Measurements from ENCODE around the gene PHF2.

The PHF2 gene

GRCh38 chr9:93679536-93680442 lies 103.4 kb downstream of the PHF2 start:
- peaks cover 32% of the 10 kb centered on the region for H3K36me3 ChIP-seq (ENCODE audit: insufficient read depth, low read length)
- no peak overlapping the region for H2AFZ ChIP-seq (ENCODE audit: low read depth, low read length)
- no peaks in the 10 kb centered on the region for H3K9me3 ChIP-seq (ENCODE audit: low read length)
- no peaks in the 10 kb centered on the region for H3K27me3 ChIP-seq (ENCODE audit: insufficient read depth, low read length)
- no peaks in the 10 kb centered on the region for H3K4me1 ChIP-seq (ENCODE audit: insufficient read depth, low read length)
- H3K4me3 ChIP-seq (ENCODE audit: low read length): no peak overlapping the region

- Histone ChIP-seq H3K36me3 (ENCODE audit: insufficient read depth, low read length) (peaks cover 25% of the 10 kb centered on the region), H3K4me3 (ENCODE audit: low read length) (no peak overlapping the region), H2AFZ (ENCODE audit: low read depth, low read length) (no peak overlapping the region), H3K9me3 (ENCODE audit: low read length) (no peaks in the 10 kb centered on the region), H3K4me1 (ENCODE audit: insufficient read depth, low read length) (no peaks in the 10 kb centered on the region), H3K27me3 (ENCODE audit: insufficient read depth, low read length) (no peaks in the 10 kb centered on the region)
These were observed 104.3 kb downstream of the PHF2 start for GRCh38 chr9:93680443-93681268.

GRCh38 chr9:93681269-93682154 lies 105.1 kb downstream of the PHF2 start:
- H3K9me3 ChIP-seq (ENCODE audit: low read length): no peaks in the 10 kb centered on the region
- H3K4me1 ChIP-seq (ENCODE audit: insufficient read depth, low read length): no peaks in the 10 kb centered on the region
- no peak overlapping the region for H3K4me3 ChIP-seq (ENCODE audit: low read length)
- H3K27me3 ChIP-seq (ENCODE audit: insufficient read depth, low read length): no peaks in the 10 kb centered on the region
- H3K36me3 ChIP-seq (ENCODE audit: insufficient read depth, low read length): peaks cover 17% of the 10 kb centered on the region
- no peak overlapping the region for H2AFZ ChIP-seq (ENCODE audit: low read depth, low read length)

GRCh38 chr9:93682155-93682968 lies 106.0 kb downstream of the PHF2 start:
- H3K27me3 ChIP-seq (ENCODE audit: insufficient read depth, low read length): no peaks in the 10 kb centered on the region
- peaks cover 11% of the 10 kb centered on the region for H3K36me3 ChIP-seq (ENCODE audit: insufficient read depth, low read length)
- no peak overlapping the region for H2AFZ ChIP-seq (ENCODE audit: low read depth, low read length)
- no peaks in the 10 kb centered on the region for H3K9me3 ChIP-seq (ENCODE audit: low read length)
- H3K4me3 ChIP-seq (ENCODE audit: low read length): no peak overlapping the region
- H3K4me1 ChIP-seq (ENCODE audit: insufficient read depth, low read length): no peaks in the 10 kb centered on the region

- no peaks in the 10 kb centered on the region for H3K4me1 ChIP-seq (ENCODE audit: insufficient read depth, low read length)
- no peak overlapping the region for H2AFZ ChIP-seq (ENCODE audit: low read depth, low read length)
- H3K36me3 ChIP-seq (ENCODE audit: insufficient read depth, low read length): no peaks in the 10 kb centered on the region
- H3K27me3 ChIP-seq (ENCODE audit: insufficient read depth, low read length): no peaks in the 10 kb centered on the region
- H3K9me3 ChIP-seq (ENCODE audit: low read length): no peaks in the 10 kb centered on the region
- no peak overlapping the region for H3K4me3 ChIP-seq (ENCODE audit: low read length)
These were observed 107.1 kb downstream of the PHF2 start for GRCh38 chr9:93683331-93684134.

GRCh38 chr9:93684161-93684765 lies 107.9 kb downstream of the PHF2 start:
- H3K36me3 ChIP-seq (ENCODE audit: insufficient read depth, low read length): no peaks in the 10 kb centered on the region
- no peaks in the 10 kb centered on the region for H3K9me3 ChIP-seq (ENCODE audit: low read length)
- H3K4me1 ChIP-seq (ENCODE audit: insufficient read depth, low read length): no peaks in the 10 kb centered on the region
- no peak overlapping the region for H2AFZ ChIP-seq (ENCODE audit: low read depth, low read length)
- no peaks in the 10 kb centered on the region for H3K27me3 ChIP-seq (ENCODE audit: insufficient read depth, low read length)
- no peak overlapping the region for H3K4me3 ChIP-seq (ENCODE audit: low read length)

- Histone ChIP-seq H3K36me3 (ENCODE audit: insufficient read depth, low read length) (no peaks in the 10 kb centered on the region), H3K4me3 (ENCODE audit: low read length) (no peak overlapping the region), H3K27me3 (ENCODE audit: insufficient read depth, low read length) (no peaks in the 10 kb centered on the region), H2AFZ (ENCODE audit: low read depth, low read length) (no peak overlapping the region), H3K9me3 (ENCODE audit: low read length) (no peaks in the 10 kb centered on the region), H3K4me1 (ENCODE audit: insufficient read depth, low read length) (no peaks in the 10 kb centered on the region)
These were observed 108.6 kb downstream of the PHF2 start for GRCh38 chr9:93684806-93685543.

- Histone ChIP-seq H2AFZ (ENCODE audit: low read depth, low read length) (no peak overlapping the region), H3K4me1 (ENCODE audit: insufficient read depth, low read length) (no peaks in the 10 kb centered on the region), H3K9me3 (ENCODE audit: low read length) (no peaks in the 10 kb centered on the region), H3K36me3 (ENCODE audit: insufficient read depth, low read length) (no peaks in the 10 kb centered on the region), H3K4me3 (ENCODE audit: low read length) (no peak overlapping the region), H3K27me3 (ENCODE audit: insufficient read depth, low read length) (no peaks in the 10 kb centered on the region)
These were observed 109.9 kb downstream of the PHF2 start for GRCh38 chr9:93686127-93686879.

- Histone ChIP-seq H2AFZ (ENCODE audit: low read depth, low read length) (no peak overlapping the region), H3K27me3 (ENCODE audit: insufficient read depth, low read length) (no peaks in the 10 kb centered on the region), H3K4me3 (ENCODE audit: low read length) (no peak overlapping the region), H3K9me3 (ENCODE audit: low read length) (no peaks in the 10 kb centered on the region), H3K36me3 (ENCODE audit: insufficient read depth, low read length) (no peaks in the 10 kb centered on the region), H3K4me1 (ENCODE audit: insufficient read depth, low read length) (no peaks in the 10 kb centered on the region)
These were observed 110.5 kb downstream of the PHF2 start for GRCh38 chr9:93686880-93687236.

- no peak overlapping the region for H2AFZ ChIP-seq (ENCODE audit: low read depth, low read length)
These were observed 114.2 kb downstream of the PHF2 start for GRCh38 chr9:93690618-93691017.

More at GRCh38 chr9:93690618-93691017, 114.2 kb downstream of the PHF2 start:
- Histone ChIP-seq H3K36me3 (ENCODE audit: insufficient read depth, low read length) (no peaks in the 10 kb centered on the region), H3K4me3 (ENCODE audit: low read length) (no peak overlapping the region), H3K9me3 (ENCODE audit: low read length) (no peaks in the 10 kb centered on the region), H3K27me3 (ENCODE audit: insufficient read depth, low read length) (no peaks in the 10 kb centered on the region), H3K4me1 (ENCODE audit: insufficient read depth, low read length) (no peaks in the 10 kb centered on the region)
